ENCODE measurements around the gene COL12A1. TPM values are rescaled to one million over a fixed set of nuclear protein-coding genes. Genes with fewer than 3 reads are reported as not detected.

COL12A1 gene
- total RNA-seq, 2 donors from 2014 or later: 0.13 to 0.64 TPM

DNA sequence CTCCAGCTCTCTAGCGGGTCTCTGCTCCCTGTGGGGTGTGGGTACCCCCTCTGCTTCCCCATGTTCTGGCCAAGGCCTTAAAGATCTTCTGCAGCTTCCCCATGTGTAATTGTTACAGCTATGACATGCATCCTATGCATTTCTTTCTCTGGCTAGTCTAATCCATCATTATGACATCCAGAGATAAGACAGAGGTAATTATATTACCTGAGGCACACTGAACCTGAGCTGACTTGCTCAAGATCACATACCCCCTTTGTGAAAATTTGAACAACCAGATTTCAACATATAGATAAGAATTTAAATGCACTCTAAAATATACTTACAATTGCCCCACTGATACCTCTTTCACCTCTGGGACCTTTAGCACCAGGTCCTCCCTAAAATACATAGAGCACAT lies 102.4 kb downstream of the COL12A1 start:
- Histone ChIP-seq H3K9me3 (ENCODE audit: control insufficient read depth, low read length) (no peaks in the 10 kb centered on the region), H3K36me3 (ENCODE audit: control insufficient read depth, insufficient read depth, low read length) (no peaks in the 10 kb centered on the region), H3K9ac (ENCODE audit: extremely low read depth, low read length, poor library complexity, severe bottlenecking) (no peak overlapping the region), H3K27me3 (ENCODE audit: control insufficient read depth, insufficient read depth, low read length, poor library complexity, severe bottlenecking) (no peaks in the 10 kb centered on the region), H3K27ac (ENCODE audit: low read depth, low read length) (no peak overlapping the region), H3K4me1 (ENCODE audit: control insufficient read depth, insufficient read depth, low read length) (no peaks in the 10 kb centered on the region), H3K4me3 (ENCODE audit: low read length) (no peak overlapping the region)
- Mint-ChIP-seq H3K27me3 (ENCODE audit: insufficient read depth) (no peaks in the 10 kb centered on the region), H3K27ac (no peak overlapping the region), H3K4me1 (no peaks in the 10 kb centered on the region), H3K4me3 (no peak overlapping the region), H3K36me3 (ENCODE audit: low read depth) (no peaks in the 10 kb centered on the region), H3K9me3 (no peaks in the 10 kb centered on the region)
- WGBS, 2 experiments (ENCODE audit: insufficient coverage in 1 of 2, insufficient read length in 1 of 2): 67 to 84% methylated on average over 1 of the region's 1 CpG
- TF ChIP-seq, protein P1, sequence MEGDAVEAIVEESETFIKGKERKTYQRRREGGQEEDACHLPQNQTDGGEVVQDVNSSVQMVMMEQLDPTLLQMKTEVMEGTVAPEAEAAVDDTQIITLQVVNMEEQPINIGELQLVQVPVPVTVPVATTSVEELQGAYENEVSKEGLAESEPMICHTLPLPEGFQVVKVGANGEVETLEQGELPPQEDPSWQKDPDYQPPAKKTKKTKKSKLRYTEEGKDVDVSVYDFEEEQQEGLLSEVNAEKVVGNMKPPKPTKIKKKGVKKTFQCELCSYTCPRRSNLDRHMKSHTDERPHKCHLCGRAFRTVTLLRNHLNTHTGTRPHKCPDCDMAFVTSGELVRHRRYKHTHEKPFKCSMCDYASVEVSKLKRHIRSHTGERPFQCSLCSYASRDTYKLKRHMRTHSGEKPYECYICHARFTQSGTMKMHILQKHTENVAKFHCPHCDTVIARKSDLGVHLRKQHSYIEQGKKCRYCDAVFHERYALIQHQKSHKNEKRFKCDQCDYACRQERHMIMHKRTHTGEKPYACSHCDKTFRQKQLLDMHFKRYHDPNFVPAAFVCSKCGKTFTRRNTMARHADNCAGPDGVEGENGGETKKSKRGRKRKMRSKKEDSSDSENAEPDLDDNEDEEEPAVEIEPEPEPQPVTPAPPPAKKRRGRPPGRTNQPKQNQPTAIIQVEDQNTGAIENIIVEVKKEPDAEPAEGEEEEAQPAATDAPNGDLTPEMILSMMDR (conservative IDR thresholded peaks at IDR 0.05): no peak
- no peak for DNase-seq

DNA sequence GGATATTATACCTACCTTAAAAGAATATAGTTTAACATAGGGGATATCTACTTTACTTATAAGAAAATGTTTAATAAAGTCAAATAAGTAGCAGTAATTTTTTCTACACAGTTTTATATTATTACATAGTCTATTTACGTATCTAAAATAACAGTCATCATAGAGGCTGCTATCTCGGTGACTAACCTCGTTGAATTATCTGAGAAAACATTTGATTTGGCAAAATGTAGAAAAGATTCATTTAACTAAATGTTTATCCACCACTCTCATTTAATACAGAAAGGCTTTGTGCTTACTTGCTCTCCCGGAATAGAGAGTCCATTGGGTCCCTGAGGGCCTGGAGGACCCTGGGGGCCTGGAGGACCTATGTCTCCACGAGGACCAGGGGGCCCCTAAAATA lies 103.6 kb downstream of the COL12A1 start:
- Histone ChIP-seq H3K27me3 (ENCODE audit: control insufficient read depth, insufficient read depth, low read length, poor library complexity, severe bottlenecking) (no peaks in the 10 kb centered on the region), H3K36me3 (ENCODE audit: control insufficient read depth, insufficient read depth, low read length) (no peaks in the 10 kb centered on the region), H3K9me3 (ENCODE audit: control insufficient read depth, low read length) (no peaks in the 10 kb centered on the region), H3K4me1 (ENCODE audit: control insufficient read depth, insufficient read depth, low read length) (no peaks in the 10 kb centered on the region), H3K27ac (ENCODE audit: low read depth, low read length) (no peak overlapping the region), H3K9ac (ENCODE audit: extremely low read depth, low read length, poor library complexity, severe bottlenecking) (no peak overlapping the region), H3K4me3 (ENCODE audit: low read length) (no peak overlapping the region)
- Mint-ChIP-seq H3K36me3 (ENCODE audit: low read depth) (no peaks in the 10 kb centered on the region), H3K4me1 (no peaks in the 10 kb centered on the region), H3K27ac (no peak overlapping the region), H3K4me3 (no peak overlapping the region), H3K9me3 (no peaks in the 10 kb centered on the region), H3K27me3 (ENCODE audit: insufficient read depth) (no peaks in the 10 kb centered on the region)
- DNase-seq: no peak
- 91 to 100% methylated on average over 1 to 5 of the region's 5 CpGs for WGBS, 2 experiments (ENCODE audit: insufficient coverage in 1 of 2, insufficient read length in 1 of 2)
- TF ChIP-seq, protein P1 (conservative IDR thresholded peaks at IDR 0.05): no peak

DNA sequence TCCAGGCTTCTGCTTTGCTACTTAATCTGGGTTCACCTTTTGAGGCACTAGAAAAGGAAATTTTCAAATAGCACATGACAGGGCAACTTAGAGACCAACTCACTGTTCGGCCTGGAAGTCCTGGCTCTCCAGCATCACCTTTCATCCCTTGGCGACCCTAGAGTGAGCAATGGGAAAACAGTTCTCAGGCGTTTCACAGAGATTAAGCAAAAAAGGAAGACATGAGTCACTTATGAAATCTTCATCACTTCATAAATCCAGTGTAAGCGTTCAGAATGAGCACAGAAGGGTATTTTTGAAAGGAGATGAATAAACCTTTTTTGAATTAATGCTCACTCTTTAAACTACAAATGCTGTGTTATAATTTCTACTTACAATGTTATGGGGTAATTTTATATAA lies 104.0 kb downstream of the COL12A1 start:
- Histone ChIP-seq H3K27ac (ENCODE audit: low read depth, low read length) (no peak overlapping the region), H3K36me3 (ENCODE audit: control insufficient read depth, insufficient read depth, low read length) (no peaks in the 10 kb centered on the region), H3K27me3 (ENCODE audit: control insufficient read depth, insufficient read depth, low read length, poor library complexity, severe bottlenecking) (no peaks in the 10 kb centered on the region), H3K9me3 (ENCODE audit: control insufficient read depth, low read length) (no peaks in the 10 kb centered on the region), H3K9ac (ENCODE audit: extremely low read depth, low read length, poor library complexity, severe bottlenecking) (no peak overlapping the region), H3K4me1 (ENCODE audit: control insufficient read depth, insufficient read depth, low read length) (no peaks in the 10 kb centered on the region), H3K4me3 (ENCODE audit: low read length) (no peak overlapping the region)
- WGBS, 2 experiments (ENCODE audit: insufficient coverage in 1 of 2, insufficient read length in 1 of 2): 95% methylated on average over 3 of the region's 4 CpGs; no CpG with 5 or more reads in 1 of the 2 experiments
- no peaks in the 10 kb centered on the region for H3K36me3 Mint-ChIP-seq (ENCODE audit: low read depth)
- DNase-seq: no peak
- H3K27me3 Mint-ChIP-seq (ENCODE audit: insufficient read depth): no peaks in the 10 kb centered on the region
- TF ChIP-seq, protein P1 (conservative IDR thresholded peaks at IDR 0.05): no peak
- H3K4me1 Mint-ChIP-seq: no peaks in the 10 kb centered on the region
- H3K4me3 Mint-ChIP-seq: no peak overlapping the region
- H3K9me3 Mint-ChIP-seq: no peaks in the 10 kb centered on the region
- H3K27ac Mint-ChIP-seq: no peak overlapping the region
